ENCODE measurements around the gene ZNF264. TPM values are rescaled to one million over a fixed set of nuclear protein-coding genes. Genes with fewer than 3 reads are reported as not detected.

The ZNF264 gene
- total RNA-seq, 2 experiments from 2014 or later: 40.5 to 40.7 TPM

DNA sequence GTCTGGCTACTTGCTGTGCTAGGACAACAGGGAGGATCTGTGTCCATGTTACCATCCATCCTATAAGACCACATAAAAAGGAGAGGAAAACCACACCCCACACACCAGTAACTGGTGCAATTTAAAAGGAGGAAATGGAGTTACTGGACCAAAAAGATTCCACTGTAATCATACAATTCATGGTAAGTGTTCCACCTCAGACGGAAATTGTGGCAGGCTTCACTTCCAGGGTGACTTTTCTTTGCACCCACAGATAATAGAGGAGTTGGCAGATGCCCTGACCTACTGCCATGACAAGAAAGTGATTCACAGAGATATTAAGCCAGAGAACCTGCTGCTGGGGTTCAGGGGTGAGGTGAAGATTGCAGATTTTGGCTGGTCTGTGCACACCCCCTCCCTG, 41.9 kb downstream of the ZNF264 start:
- DNase-seq (no peak), ATAC-seq (ENCODE audit: poor library complexity) (no peak)
- Mint-ChIP-seq H3K4me1 (ENCODE audit: low read depth) (no peaks in the 10 kb centered on the region), H3K27me3 (peaks cover 10% of the 10 kb centered on the region), H3K9me3 (peaks cover 2% of the 10 kb centered on the region), H3K4me3 (no peak overlapping the region), H3K36me3 (ENCODE audit: low read depth) (peaks cover 3% of the 10 kb centered on the region), H3K27ac (no peak overlapping the region)
- Histone ChIP-seq H3K9me3 (ENCODE audit: control insufficient read depth in 1 of 2, insufficient read depth in 1 of 2, low read length in 2 of 2) (peaks cover 0 to 20% of the 10 kb centered on the region in 2 experiments), H3K27ac (ENCODE audit: low read depth in 1 of 2, low read length in 2 of 2) (no peak overlapping the region), H3K4me3 (ENCODE audit: low read length) (no peak overlapping the region), H3K27me3 (ENCODE audit: control insufficient read depth in 1 of 2, insufficient read depth in 2 of 2, low read length in 2 of 2) (no peaks in the 10 kb centered on the region), H3K36me3 (ENCODE audit: insufficient read depth, low read length) (no peaks in the 10 kb centered on the region), H3K4me1 (ENCODE audit: insufficient read depth, low read length) (no peaks in the 10 kb centered on the region)
- ChIA-PET CTCF (no interaction called here), POLR2A (no interaction called here)
- TF ChIP-seq, protein P1, sequence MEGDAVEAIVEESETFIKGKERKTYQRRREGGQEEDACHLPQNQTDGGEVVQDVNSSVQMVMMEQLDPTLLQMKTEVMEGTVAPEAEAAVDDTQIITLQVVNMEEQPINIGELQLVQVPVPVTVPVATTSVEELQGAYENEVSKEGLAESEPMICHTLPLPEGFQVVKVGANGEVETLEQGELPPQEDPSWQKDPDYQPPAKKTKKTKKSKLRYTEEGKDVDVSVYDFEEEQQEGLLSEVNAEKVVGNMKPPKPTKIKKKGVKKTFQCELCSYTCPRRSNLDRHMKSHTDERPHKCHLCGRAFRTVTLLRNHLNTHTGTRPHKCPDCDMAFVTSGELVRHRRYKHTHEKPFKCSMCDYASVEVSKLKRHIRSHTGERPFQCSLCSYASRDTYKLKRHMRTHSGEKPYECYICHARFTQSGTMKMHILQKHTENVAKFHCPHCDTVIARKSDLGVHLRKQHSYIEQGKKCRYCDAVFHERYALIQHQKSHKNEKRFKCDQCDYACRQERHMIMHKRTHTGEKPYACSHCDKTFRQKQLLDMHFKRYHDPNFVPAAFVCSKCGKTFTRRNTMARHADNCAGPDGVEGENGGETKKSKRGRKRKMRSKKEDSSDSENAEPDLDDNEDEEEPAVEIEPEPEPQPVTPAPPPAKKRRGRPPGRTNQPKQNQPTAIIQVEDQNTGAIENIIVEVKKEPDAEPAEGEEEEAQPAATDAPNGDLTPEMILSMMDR (IDR thresholded peaks at IDR 0.05): no peak
- intact Hi-C loops (cut with DNase I, micrococcal nuclease): no loop called here

DNA sequence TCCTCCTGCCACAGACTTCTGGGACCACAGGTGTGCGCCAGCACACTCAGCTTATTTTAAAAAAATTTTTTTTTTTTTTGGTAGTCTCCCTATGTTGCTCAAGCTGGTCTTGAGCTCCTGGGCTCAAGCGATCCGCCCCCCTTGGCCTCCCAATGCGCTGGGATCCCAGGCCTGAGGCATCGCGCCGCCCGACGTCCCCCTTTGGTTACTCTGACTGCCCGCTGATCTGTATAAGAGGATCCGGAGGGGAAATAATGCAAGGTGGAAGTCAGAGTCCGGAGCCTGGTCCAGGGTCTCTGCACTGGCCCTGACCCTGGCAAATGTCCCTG, 48.6 kb downstream of the ZNF264 start:
- H3K36me3 ChIP-seq (ENCODE audit: insufficient read depth, low read length): peaks cover 13% of the 10 kb centered on the region
- TF ChIP-seq, protein P1 (IDR thresholded peaks at IDR 0.05): no peak
- Mint-ChIP-seq H3K9me3 (peaks cover 2% of the 10 kb centered on the region), H3K4me3 (peak overlapping the region; percentile 93), H3K36me3 (ENCODE audit: low read depth) (peaks cover 49% of the 10 kb centered on the region), H3K4me1 (ENCODE audit: low read depth) (peaks cover 40% of the 10 kb centered on the region), H3K27me3 (no peaks in the 10 kb centered on the region), H3K27ac (peak overlapping the region; percentile 92)
- ChIA-PET POLR2A (interaction anchor here (0.5 to 1.6 kb wide), 7 partner anchors 40 to 1065 kb away, joined by 3 to 7 read pairs (median 3); partner anchors contain the start of genes ZNF264, ZNF304, ZNF460 and ZNF543), CTCF (no interaction called here)
- DNase-seq (no peak), ATAC-seq (ENCODE audit: poor library complexity) (no peak)
- H3K4me3 ChIP-seq (ENCODE audit: low read length): peak overlapping the region; percentile 89
- intact Hi-C loops (cut with DNase I, micrococcal nuclease): loop anchor here (1.0 to 5.0 kb wide), 9 partner anchors 40 to 195 kb away; partner anchors contain the start of genes TRAPPC2B (in 2 of the 2), ZNF264 (in 2 of the 2), ZNF304 (in 2 of the 2) and ZNF460 (in 2 of the 2)
- no peaks in the 10 kb centered on the region for H3K9me3 ChIP-seq (ENCODE audit: control insufficient read depth in 1 of 2, insufficient read depth in 1 of 2, low read length in 2 of 2)
- H3K27me3 ChIP-seq (ENCODE audit: control insufficient read depth in 1 of 2, insufficient read depth in 2 of 2, low read length in 2 of 2): no peaks in the 10 kb centered on the region
- peak overlapping the region; percentile 89 to 96 for H3K27ac ChIP-seq (ENCODE audit: low read depth in 1 of 2, low read length in 2 of 2)
- peaks cover 30% of the 10 kb centered on the region for H3K4me1 ChIP-seq (ENCODE audit: insufficient read depth, low read length)

DNA sequence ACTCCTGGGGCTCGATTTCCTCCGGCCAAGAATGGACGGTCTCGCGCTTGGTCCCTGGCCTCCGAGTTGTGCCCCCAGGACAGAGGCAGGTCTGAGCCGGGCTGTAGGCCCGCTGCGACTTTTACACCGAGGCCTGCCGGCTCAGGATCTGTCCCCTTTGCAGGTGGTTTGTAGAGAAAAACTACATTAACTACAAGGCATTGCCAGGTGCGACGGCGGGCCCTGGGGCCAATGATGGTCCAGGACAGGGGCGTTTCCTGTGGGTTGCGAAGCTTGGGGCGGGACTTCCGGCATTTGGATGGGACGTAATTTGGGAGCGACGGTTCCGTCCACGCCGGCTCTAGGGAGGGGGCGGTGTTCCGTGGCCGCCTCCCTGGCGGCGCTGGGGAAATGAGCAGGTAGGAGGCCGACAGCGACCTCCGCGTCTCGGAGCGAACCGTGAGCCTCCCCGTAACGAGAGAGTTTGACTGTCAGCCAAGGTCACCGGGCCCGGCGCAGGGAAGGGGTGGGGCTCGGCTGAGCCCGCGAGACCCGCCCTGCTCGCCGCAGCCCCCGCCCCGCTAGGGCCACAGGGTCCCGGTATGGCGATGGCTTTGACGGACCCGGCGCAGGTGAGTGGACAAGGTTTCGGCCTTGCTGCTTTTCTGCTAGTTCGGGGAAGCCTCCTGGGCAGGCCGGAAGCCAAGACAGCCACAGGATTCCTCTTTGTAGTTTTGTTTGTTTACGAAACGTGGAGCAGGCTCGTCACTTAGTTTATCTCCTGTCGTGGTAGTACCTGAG, 49.2 kb downstream of the ZNF264 start, which contains the start of gene ZNF805:
Gene ZNF805, plus strand, starts transcription at position 322 of the 780 bp plus-strand sequence. Its CDS starts 260 bp downstream, at position 582.
- no peaks in the 10 kb centered on the region for H3K9me3 ChIP-seq (ENCODE audit: control insufficient read depth in 1 of 2, insufficient read depth in 1 of 2, low read length in 2 of 2)
- H3K4me1 Mint-ChIP-seq (ENCODE audit: low read depth): peaks cover 40% of the 10 kb centered on the region
- no peaks in the 10 kb centered on the region for H3K27me3 Mint-ChIP-seq
- POLR2A ChIA-PET: interaction anchor here (0.5 to 1.6 kb wide), 16 partner anchors 38 to 1303 kb away, joined by 3 to 7 read pairs (median 3); partner anchors contain the start of genes TRAPPC2B, ZNF264, ZNF274 and ZNF304
- peak within 1 kb of the TSS; percentile 89 for H3K4me3 ChIP-seq (ENCODE audit: low read length)
- TF ChIP-seq, protein P1 (IDR thresholded peaks at IDR 0.05): no peak
- peaks cover 17% of the 10 kb centered on the region for H3K36me3 ChIP-seq (ENCODE audit: insufficient read depth, low read length)
- DNase-seq (peak; percentile 94 to 98 (median 96)), ATAC-seq (ENCODE audit: poor library complexity) (peak; percentile 88)
- peaks cover 54% of the 10 kb centered on the region for H3K36me3 Mint-ChIP-seq (ENCODE audit: low read depth)
- H3K9me3 Mint-ChIP-seq: peaks cover 2% of the 10 kb centered on the region
- peaks cover 32% of the 10 kb centered on the region for H3K4me1 ChIP-seq (ENCODE audit: insufficient read depth, low read length)
- H3K4me3 Mint-ChIP-seq: peak within 1 kb of the TSS; percentile 93
- intact Hi-C loops (cut with DNase I, micrococcal nuclease): loop anchor here (1.0 to 5.0 kb wide), 9 partner anchors 40 to 194 kb away; partner anchors contain the start of genes TRAPPC2B (in 2 of the 2), ZNF264 (in 2 of the 2), ZNF304 (in 2 of the 2) and ZNF460 (in 2 of the 2)
- peak within 1 kb of the TSS; percentile 92 for H3K27ac Mint-ChIP-seq
- peak within 1 kb of the TSS; percentile 89 to 96 for H3K27ac ChIP-seq (ENCODE audit: low read depth in 1 of 2, low read length in 2 of 2)
- H3K27me3 ChIP-seq (ENCODE audit: control insufficient read depth in 1 of 2, insufficient read depth in 2 of 2, low read length in 2 of 2): no peaks in the 10 kb centered on the region
- CTCF ChIA-PET: no interaction called here
